Measurements from ENCODE around the gene ACKR4. TPM values are rescaled to one million over a fixed set of nuclear protein-coding genes. Genes with fewer than 3 reads are reported as not detected.
"Not testable (repeated sequence)": the region's sequence is repeated elsewhere in the genome, so short reads cannot be mapped to it uniquely, and the experiment has no call there.

ACKR4 gene
- total and polyA plus RNA-seq, 12 donors = 0.36 to 2.4 (median 1.5) TPM

GRCh38 chr3:132550579-132551305 lies 46.3 kb upstream of the ACKR4 start:
- H3K36me3 ChIP-seq (replicated peaks in 1 of 2) = no peaks in the 10 kb centered on the region
- intact Hi-C loops (cut with DNase I) = no loop called here
- no peak overlapping the region for H3K4me3 ChIP-seq
- TF ChIP-seq POLR2A (IDR thresholded peaks at IDR 0.05) (no peak), CTCF (IDR thresholded peaks at IDR 0.05) (no peak)
- no peak for DNase-seq
- H3K4me1 ChIP-seq (replicated peaks in 1 of 2) = peaks cover 11 to 13% of the 10 kb centered on the region in 2 donors
- peak overlapping the region in 2 of 5 donors; percentile 55 to 61 for H3K27ac ChIP-seq
- no peaks in the 10 kb centered on the region for H3K9me3 ChIP-seq (replicated peaks in 1 of 3)
- 39 to 51% (median 45%) methylated on average over 3 of the region's 3 CpGs for WGBS, 4 donors
- H3K27me3 ChIP-seq = no peaks in the 10 kb centered on the region

- no peak for DNase-seq
- 72 to 76% (median 74%) methylated on average over 6 of the region's 6 CpGs for WGBS, 4 donors
- Histone ChIP-seq H3K27ac (no peak overlapping the region), H3K9me3 (replicated peaks in 1 of 3) (no peaks in the 10 kb centered on the region), H3K36me3 (replicated peaks in 1 of 2) (no peaks in the 10 kb centered on the region), H3K4me1 (replicated peaks in 1 of 2) (peaks cover 11 to 13% of the 10 kb centered on the region in 2 donors), H3K27me3 (no peaks in the 10 kb centered on the region), H3K4me3 (no peak overlapping the region)
- intact Hi-C loops (cut with DNase I) = no loop called here
- TF ChIP-seq POLR2A (IDR thresholded peaks at IDR 0.05) = no peak
- no peak for TF ChIP-seq CTCF (IDR thresholded peaks at IDR 0.05)
Observed at GRCh38 chr3:132553826-132554225, 43.2 kb upstream of the ACKR4 start.

GRCh38 chr3:132554437-132554836 lies 42.6 kb upstream of the ACKR4 start:
- no peak for DNase-seq
- WGBS, 4 donors = 70 to 77% (median 77%) methylated on average over 8 of the region's 8 CpGs
- TF ChIP-seq CTCF (IDR thresholded peaks at IDR 0.05) (no peak), POLR2A (IDR thresholded peaks at IDR 0.05) (no peak)
- Histone ChIP-seq H3K4me3 (no peak overlapping the region), H3K27me3 (no peaks in the 10 kb centered on the region), H3K27ac (no peak overlapping the region), H3K4me1 (replicated peaks in 1 of 2) (peaks cover 11 to 13% of the 10 kb centered on the region in 2 donors), H3K36me3 (replicated peaks in 1 of 2) (peaks cover 0 to 5% of the 10 kb centered on the region in 2 donors), H3K9me3 (replicated peaks in 1 of 3) (no peaks in the 10 kb centered on the region)
- intact Hi-C loops (cut with DNase I) = no loop called here

GRCh38 chr3:132555306-132556035 lies 41.6 kb upstream of the ACKR4 start:
- H3K27ac ChIP-seq = no peak overlapping the region
- H3K9me3 ChIP-seq (replicated peaks in 1 of 3) = no peaks in the 10 kb centered on the region
- peaks cover 6 to 8% of the 10 kb centered on the region in 2 donors for H3K4me1 ChIP-seq (replicated peaks in 1 of 2)
- DNase-seq = no peak
- WGBS, 4 donors = 78 to 93% (median 91%) methylated on average over 5 of the region's 5 CpGs
- peaks cover 0 to 7% of the 10 kb centered on the region in 2 donors for H3K36me3 ChIP-seq (replicated peaks in 1 of 2)
- H3K27me3 ChIP-seq = no peaks in the 10 kb centered on the region
- TF ChIP-seq POLR2A (IDR thresholded peaks at IDR 0.05) (no peak), CTCF (IDR thresholded peaks at IDR 0.05) (no peak)
- no peak overlapping the region for H3K4me3 ChIP-seq
- intact Hi-C loops (cut with DNase I) = no loop called here

- H3K36me3 ChIP-seq (replicated peaks in 1 of 2); H3K4me1 ChIP-seq (replicated peaks in 1 of 2); H3K4me3 ChIP-seq; H3K27ac ChIP-seq; H3K9me3 ChIP-seq (replicated peaks in 1 of 3); DNase-seq; intact Hi-C loops (cut with DNase I); H3K27me3 ChIP-seq: not testable (repeated sequence)
- WGBS, 4 donors = 80 to 93% (median 90%) methylated on average over 3 of the region's 3 CpGs
Observed at GRCh38 chr3:132556036-132556386, 41.1 kb upstream of the ACKR4 start.

Data from adrenal gland (tissue), 12 donors.